ENCODE results near the gene THAP7. TPM values are rescaled to one million over a fixed set of nuclear protein-coding genes. Genes with fewer than 3 reads are reported as not detected.
"Not testable (repeated sequence)": the region's sequence is repeated elsewhere in the genome, so short reads cannot be mapped to it uniquely, and the experiment has no call there.

THAP7 gene
- total and polyA plus RNA-seq, 8 donors, result 14.7 to 26.3 (median 20.0) TPM

- no peak overlapping the region for H3K27ac ChIP-seq
- no peaks in the 10 kb centered on the region for H3K9me3 ChIP-seq
- ATAC-seq (no peak), DNase-seq (peak in 1 of 4 donors; percentile 55)
- intact Hi-C loops (cut with DNase I), result no loop called here
- H3K4me3 ChIP-seq, result no peak overlapping the region
- no peak for TF ChIP-seq CTCF (IDR thresholded peaks at IDR 0.05)
- peaks cover 0 to 10% of the 10 kb centered on the region in 2 donors for H3K27me3 ChIP-seq
- no peaks in the 10 kb centered on the region for H3K36me3 ChIP-seq
- H3K4me1 ChIP-seq, result peaks cover 0 to 18% of the 10 kb centered on the region in 2 donors
Observed at GRCh38 chr22:20972933-20973577, 28.9 kb downstream of the THAP7 start.

GRCh38 chr22:20972014-20972694 lies 29.8 kb downstream of the THAP7 start:
- ATAC-seq (peak; percentile 16), DNase-seq (peak in 1 of 4 donors; percentile 15)
- H3K9me3 ChIP-seq; intact Hi-C loops (cut with DNase I); H3K4me3 ChIP-seq; H3K27me3 ChIP-seq; H3K36me3 ChIP-seq; H3K27ac ChIP-seq: not testable (repeated sequence)
- H3K4me1 ChIP-seq, result peaks cover 0 to 26% of the 10 kb centered on the region in 2 donors

GRCh38 chr22:20970939-20971657 lies 30.8 kb downstream of the THAP7 start:
- H3K36me3 ChIP-seq, result no peaks in the 10 kb centered on the region
- no peaks in the 10 kb centered on the region for H3K9me3 ChIP-seq
- intact Hi-C loops (cut with DNase I), result no loop called here
- DNase-seq, result no peak
- no peak for TF ChIP-seq CTCF (IDR thresholded peaks at IDR 0.05)
- no peak overlapping the region for H3K4me3 ChIP-seq
- H3K27me3 ChIP-seq, result peaks cover 0 to 10% of the 10 kb centered on the region in 2 donors
- peaks cover 0 to 27% of the 10 kb centered on the region in 2 donors for H3K4me1 ChIP-seq
- no peak for ATAC-seq
- H3K27ac ChIP-seq, result no peak overlapping the region

- peak in 1 of 4 donors; percentile 37 for DNase-seq
- intact Hi-C loops (cut with DNase I), result no loop called here
- H3K4me1 ChIP-seq, result peaks cover 0 to 43% of the 10 kb centered on the region in 2 donors
- H3K27me3 ChIP-seq, result peaks cover 5 to 26% of the 10 kb centered on the region in 2 donors
- TF ChIP-seq CTCF (IDR thresholded peaks at IDR 0.05), result no peak
- ATAC-seq, result peak; percentile 25
- no peaks in the 10 kb centered on the region for H3K36me3 ChIP-seq
- no peak overlapping the region for H3K27ac ChIP-seq
- H3K9me3 ChIP-seq, result no peaks in the 10 kb centered on the region
- no peak overlapping the region for H3K4me3 ChIP-seq
Observed at GRCh38 chr22:20968281-20968977, 33.5 kb downstream of the THAP7 start.

- H3K9me3 ChIP-seq, result no peaks in the 10 kb centered on the region
- no peak overlapping the region for H3K27ac ChIP-seq
- H3K4me1 ChIP-seq, result peaks cover 0 to 43% of the 10 kb centered on the region in 2 donors
- TF ChIP-seq CTCF (IDR thresholded peaks at IDR 0.05), result no peak
- intact Hi-C loops (cut with DNase I), result no loop called here
- DNase-seq (peak in 1 of 4 donors; percentile 44), ATAC-seq (no peak)
- no peak overlapping the region for H3K4me3 ChIP-seq
- peaks cover 5 to 33% of the 10 kb centered on the region in 2 donors for H3K27me3 ChIP-seq
- no peaks in the 10 kb centered on the region for H3K36me3 ChIP-seq
Observed at GRCh38 chr22:20967697-20968211, 34.2 kb downstream of the THAP7 start.
